Rectal smooth muscle tissue (tissue), 1 donor: ENCODE measurements around the gene MSL1.

Experiments
- H3K27ac ChIP-seq: one replicate; pipeline ENCODE4 v1.7.0; 2013; ENCODE audit warnings: low read depth, low read length, inconsistent platforms
- H3K27me3 ChIP-seq: one replicate; pipeline ENCODE4 v1.7.0; 2013; ENCODE audit warnings: low read length; ENCODE audit not compliant: control insufficient read depth, insufficient read depth
- H3K36me3 ChIP-seq: one replicate; pipeline ENCODE4 v1.7.0; 2013; ENCODE audit warnings: low read length; ENCODE audit not compliant: control insufficient read depth, insufficient read depth
- H3K4me1 ChIP-seq: one replicate; pipeline ENCODE4 v1.7.0; 2013; ENCODE audit warnings: low read length; ENCODE audit not compliant: control insufficient read depth, insufficient read depth
- H3K4me3 ChIP-seq: one replicate; pipeline ENCODE4 v1.7.0; 2013; ENCODE audit warnings: low read length
- H3K9ac ChIP-seq: one replicate; pipeline ENCODE4 v1.7.0; 2013; ENCODE audit warnings: low read length

MSL1 gene

DNA sequence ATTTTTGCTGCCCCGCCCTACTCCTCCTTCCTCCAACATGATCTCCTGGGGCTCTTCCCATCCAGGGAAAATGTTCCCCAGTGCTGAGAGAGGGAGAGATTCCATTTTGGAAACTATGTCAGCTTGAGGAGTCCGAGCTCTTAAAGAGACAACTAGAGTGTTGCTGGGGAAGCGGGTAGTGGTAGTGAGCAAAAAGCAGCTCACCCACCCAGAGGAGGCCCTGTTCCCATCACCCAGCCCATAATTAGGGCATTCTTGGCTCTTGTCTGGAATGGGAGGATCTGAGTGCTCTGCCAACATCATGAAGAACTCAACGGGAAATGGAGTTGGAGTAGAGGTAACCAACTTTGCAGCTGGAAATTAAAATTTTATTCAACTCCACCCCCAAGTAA, 9.1 kb upstream of the MSL1 start:
- Histone ChIP-seq H3K27me3 (no peaks in the 10 kb centered on the region), H3K4me1 (peaks cover 54% of the 10 kb centered on the region), H3K36me3 (no peaks in the 10 kb centered on the region), H3K9ac (no peak overlapping the region), H3K4me3 (peak overlapping the region; percentile 1), H3K27ac (peak overlapping the region; percentile 94)

DNA sequence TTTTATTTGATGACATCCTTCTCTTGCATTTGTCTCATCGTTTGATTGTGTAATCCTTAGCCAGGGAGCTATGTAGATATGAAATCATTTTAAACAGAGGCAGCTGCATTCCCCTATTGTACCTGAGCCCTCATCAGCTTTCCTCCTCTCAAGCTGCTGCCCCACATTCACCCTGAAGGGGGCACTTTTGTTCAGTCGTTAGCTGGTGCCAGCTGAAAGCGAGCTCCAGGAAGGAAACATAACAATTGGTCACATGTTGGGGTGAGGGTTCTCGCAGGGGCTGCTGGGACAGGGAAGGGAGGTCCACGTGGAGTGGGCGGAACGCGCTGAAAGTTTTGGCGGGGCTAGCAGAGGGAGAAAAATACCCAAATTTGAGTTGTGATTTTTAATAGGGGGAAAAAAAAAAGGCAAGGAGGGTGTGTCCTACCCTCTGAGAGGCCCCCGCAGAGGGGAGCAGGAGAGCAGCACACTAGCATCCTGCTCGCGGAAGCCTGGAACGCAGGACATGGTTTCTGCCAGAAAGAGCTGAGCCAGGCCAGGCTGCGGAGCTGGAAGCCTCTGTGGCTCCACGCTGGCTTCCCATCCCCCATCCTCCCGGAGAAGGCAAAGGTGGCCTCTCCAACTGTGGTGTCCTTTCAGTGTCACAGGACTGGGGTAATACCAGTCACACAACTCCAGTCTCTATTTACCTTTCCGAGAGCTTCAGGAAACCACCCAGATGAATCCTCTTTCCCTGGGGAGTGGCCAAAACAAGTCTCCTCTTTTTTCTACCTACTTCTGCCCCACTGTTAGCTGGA, 8.5 kb upstream of the MSL1 start:
- no peak overlapping the region for H3K9ac ChIP-seq
- no peaks in the 10 kb centered on the region for H3K36me3 ChIP-seq
- peak overlapping the region; percentile 60 for H3K4me3 ChIP-seq
- peak overlapping the region; percentile 94 for H3K27ac ChIP-seq
- no peaks in the 10 kb centered on the region for H3K27me3 ChIP-seq
- peaks cover 50% of the 10 kb centered on the region for H3K4me1 ChIP-seq

DNA sequence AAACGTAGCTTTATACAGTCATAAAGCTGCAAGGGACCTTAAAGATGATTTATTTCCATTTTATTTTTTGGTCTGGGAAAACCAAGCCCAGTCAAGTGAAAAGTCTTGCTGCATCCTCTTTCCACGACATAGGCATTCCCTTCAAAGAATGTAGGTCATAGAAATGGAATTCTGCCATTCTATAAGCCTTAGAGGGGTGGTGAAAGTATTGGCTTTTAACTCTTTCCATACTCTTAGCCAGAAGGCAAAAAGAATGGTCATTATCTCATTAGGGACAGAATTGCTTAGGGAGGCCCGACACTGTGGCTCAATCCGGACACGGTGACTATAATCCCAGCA, 7.9 kb upstream of the MSL1 start:
- Histone ChIP-seq H3K4me1 (peaks cover 49% of the 10 kb centered on the region), H3K36me3 (no peaks in the 10 kb centered on the region), H3K9ac (no peak overlapping the region), H3K27ac (peak overlapping the region; percentile 94), H3K27me3 (no peaks in the 10 kb centered on the region), H3K4me3 (peak overlapping the region; percentile 60)

DNA sequence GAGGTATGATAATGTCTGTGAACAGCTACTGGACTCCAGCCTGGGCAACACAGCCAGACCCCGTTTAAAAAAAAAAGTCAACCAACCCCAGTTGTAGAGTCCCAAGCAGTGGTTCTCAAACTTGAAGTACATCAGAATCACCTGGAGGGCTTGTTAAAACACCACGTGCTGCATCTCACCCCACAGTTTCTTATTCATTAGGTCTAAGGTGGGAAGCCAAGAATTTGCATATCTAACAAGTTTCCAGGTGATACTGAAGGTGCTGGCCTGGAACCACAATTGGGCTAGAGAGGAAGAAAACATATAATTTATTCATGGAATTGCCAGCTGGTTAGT, 6.7 kb upstream of the MSL1 start:
- Histone ChIP-seq H3K27me3 (no peaks in the 10 kb centered on the region), H3K4me1 (peaks cover 38% of the 10 kb centered on the region), H3K4me3 (no peak overlapping the region), H3K36me3 (no peaks in the 10 kb centered on the region), H3K9ac (no peak overlapping the region), H3K27ac (no peak overlapping the region)

DNA sequence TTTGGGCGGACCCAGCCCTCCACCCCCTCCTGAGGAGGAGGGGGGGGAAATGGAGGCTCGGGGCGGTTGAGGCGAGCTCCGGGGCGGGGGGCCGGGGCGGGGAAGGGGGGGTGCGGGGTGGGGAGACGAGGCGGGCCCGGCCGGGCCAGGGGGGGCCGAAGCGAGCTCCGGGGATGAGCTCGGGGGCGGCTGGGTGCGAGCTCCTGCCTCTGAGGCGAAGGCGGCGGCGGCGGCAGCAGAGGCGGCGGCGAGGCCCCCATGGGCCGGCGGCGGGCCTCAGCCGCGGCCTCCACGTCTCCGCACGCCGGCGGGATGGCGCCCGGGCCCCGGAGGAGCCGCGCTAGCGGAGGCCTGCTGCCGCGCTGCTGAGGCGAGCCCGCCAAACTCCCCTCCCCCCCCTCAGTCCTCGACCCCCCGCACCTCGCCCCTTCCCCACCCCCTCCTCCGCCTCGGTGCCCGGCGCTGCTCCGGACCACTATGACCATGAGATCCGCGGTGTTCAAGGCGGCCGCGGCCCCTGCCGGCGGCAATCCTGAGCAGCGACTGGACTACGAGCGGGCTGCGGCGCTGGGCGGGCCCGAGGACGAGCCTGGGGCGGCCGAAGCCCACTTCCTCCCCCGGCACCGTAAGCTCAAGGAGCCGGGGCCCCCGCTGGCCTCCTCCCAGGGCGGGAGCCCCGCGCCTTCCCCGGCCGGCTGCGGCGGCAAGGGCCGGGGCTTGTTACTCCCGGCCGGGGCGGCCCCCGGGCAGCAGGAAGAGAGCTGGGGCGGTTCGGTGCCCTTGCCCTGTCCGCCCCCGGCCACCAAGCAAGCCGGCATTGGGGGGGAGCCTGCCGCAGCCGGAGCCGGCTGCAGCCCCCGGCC, 596 bp downstream of the MSL1 start:
- Histone ChIP-seq H3K4me3 (peak overlapping the region; percentile 92), H3K9ac (peak overlapping the region; percentile 50), H3K4me1 (peaks cover 9% of the 10 kb centered on the region)

DNA sequence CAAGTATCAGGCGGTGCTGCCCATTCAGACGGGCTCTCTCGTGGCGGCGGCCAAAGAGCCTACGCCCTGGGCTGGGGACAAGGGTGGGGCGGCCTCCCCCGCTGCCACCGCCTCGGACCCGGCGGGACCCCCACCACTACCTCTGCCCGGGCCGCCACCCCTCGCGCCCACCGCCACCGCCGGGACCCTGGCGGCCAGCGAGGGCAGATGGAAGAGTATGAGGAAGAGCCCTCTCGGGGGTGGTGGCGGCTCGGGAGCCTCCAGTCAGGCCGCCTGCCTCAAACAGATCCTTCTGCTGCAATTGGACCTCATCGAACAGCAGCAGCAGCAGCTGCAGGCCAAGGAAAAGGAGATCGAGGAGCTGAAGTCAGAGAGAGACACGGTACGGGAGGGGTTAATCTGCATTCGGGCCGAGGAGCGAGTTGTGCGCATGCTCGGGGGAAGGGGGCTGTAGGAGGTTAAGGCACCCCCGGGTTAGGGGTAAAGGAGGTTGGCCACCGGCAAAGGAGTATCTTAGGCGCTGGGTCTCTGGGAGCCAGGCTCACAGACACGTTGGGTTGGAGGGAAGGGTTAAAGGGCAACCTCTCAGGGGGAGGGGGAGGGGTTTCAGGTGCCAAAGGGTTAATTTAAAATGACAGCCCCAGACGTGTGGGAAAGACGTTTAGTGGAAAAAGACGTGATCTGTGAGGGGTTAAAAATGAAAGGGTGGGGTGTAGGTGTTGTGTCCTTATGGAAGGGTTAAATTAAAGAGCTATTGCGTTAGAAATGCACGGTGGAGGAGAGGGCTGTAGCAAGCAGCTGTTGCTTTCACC, 1.4 kb downstream of the MSL1 start:
- peaks cover 9% of the 10 kb centered on the region for H3K4me1 ChIP-seq
- peak overlapping the region; percentile 50 for H3K9ac ChIP-seq
- peaks cover 11% of the 10 kb centered on the region for H3K36me3 ChIP-seq
- peak overlapping the region; percentile 94 for H3K27ac ChIP-seq
- H3K27me3 ChIP-seq, result no peaks in the 10 kb centered on the region
- H3K4me3 ChIP-seq, result peak overlapping the region; percentile 92

More for the DNA sequence above, 596 bp downstream of the MSL1 start:
- no peaks in the 10 kb centered on the region for H3K27me3 ChIP-seq
- peaks cover 9% of the 10 kb centered on the region for H3K36me3 ChIP-seq
- H3K27ac ChIP-seq, result peak overlapping the region; percentile 94

DNA sequence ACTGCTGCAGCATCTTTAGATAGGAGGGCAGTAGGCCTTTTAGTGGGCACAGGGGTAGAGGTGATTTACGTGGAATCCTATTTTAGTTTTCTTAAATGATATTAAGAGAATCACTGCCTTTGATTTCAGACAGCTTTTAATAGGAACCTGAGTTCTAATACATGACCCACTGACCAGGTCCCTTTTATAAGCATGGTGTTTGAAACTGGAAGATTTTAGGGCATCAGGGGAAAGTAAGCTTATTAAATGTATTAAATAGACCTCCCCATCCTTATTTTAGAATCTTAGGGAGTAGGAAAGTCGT, 2.0 kb downstream of the MSL1 start:
- peaks cover 9% of the 10 kb centered on the region for H3K4me1 ChIP-seq

DNA sequence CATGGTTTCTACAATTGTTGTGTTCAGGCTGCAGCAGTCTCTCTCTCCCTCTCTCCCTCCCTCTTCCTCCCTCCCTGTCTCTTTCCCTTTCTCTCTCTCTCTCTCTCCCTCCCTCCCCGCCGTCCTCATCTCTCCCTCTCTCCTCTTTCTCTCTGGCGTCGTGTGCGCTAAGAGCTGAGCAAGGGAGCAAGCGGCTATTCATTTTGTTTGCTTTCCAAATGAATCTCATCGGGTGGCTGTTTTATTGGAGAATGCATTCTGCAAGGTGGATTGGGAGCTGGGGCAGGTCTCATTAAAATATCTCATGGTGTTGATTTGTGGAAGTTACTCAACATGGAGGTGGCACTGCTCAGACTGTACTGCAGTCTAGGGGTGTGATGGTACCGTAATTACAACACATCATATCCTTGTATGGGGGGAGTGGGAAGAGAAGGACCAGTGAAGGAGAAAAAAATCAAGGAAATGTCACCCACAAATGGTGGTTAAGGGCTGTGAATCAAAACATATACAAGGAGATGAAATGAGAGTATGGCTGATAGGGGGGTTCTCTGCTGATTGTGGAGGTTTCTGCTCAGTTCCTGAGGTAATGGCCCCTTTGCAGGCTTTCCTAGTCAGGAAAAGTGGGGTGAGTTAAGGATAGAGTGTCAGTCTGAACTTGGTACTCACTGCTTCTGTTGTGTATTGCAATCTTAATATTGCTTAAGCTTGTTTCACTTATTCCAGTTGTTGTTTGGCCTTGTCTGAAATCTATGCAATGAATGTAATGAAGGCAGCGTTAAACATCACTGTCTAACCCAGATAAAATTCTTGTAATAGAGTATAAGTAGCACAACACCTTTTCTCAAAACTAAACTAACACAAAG, 2.7 kb downstream of the MSL1 start:
- Histone ChIP-seq H3K27me3 (no peaks in the 10 kb centered on the region), H3K27ac (peak overlapping the region; percentile 60), H3K9ac (no peak overlapping the region)

More for the DNA sequence above, 2.0 kb downstream of the MSL1 start:
- no peaks in the 10 kb centered on the region for H3K27me3 ChIP-seq
- H3K9ac ChIP-seq, result peak overlapping the region; percentile 50
- H3K4me3 ChIP-seq, result peak overlapping the region; percentile 92
- H3K27ac ChIP-seq, result peak overlapping the region; percentile 94
- H3K36me3 ChIP-seq, result peaks cover 11% of the 10 kb centered on the region

DNA sequence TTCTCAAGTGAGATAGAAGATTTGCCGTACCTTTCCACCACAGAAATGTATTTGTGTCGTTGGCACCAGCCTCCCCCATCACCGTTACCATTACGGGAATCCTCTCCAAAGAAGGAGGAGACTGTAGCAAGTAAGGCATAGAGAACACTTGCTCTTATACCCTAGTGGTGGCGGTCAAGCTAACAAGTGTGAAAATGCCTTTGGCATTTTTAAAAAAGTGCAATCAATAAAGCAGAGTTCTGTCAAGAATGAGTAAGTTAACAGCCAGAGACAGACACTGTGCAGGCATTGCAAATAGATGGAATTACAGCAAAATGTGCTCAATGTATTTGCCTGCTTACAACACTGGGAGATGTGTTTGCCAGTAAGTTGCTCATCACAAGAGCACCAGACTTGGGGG, 7.7 kb downstream of the MSL1 start:
- Histone ChIP-seq H3K36me3 (peaks cover 46% of the 10 kb centered on the region), H3K4me1 (peaks cover 4% of the 10 kb centered on the region), H3K4me3 (no peak overlapping the region), H3K27ac (no peak overlapping the region), H3K9ac (no peak overlapping the region), H3K27me3 (no peaks in the 10 kb centered on the region)

More for the DNA sequence above, 2.7 kb downstream of the MSL1 start:
- Histone ChIP-seq H3K4me1 (peaks cover 9% of the 10 kb centered on the region), H3K36me3 (peaks cover 14% of the 10 kb centered on the region), H3K4me3 (peak overlapping the region; percentile 92)

DNA sequence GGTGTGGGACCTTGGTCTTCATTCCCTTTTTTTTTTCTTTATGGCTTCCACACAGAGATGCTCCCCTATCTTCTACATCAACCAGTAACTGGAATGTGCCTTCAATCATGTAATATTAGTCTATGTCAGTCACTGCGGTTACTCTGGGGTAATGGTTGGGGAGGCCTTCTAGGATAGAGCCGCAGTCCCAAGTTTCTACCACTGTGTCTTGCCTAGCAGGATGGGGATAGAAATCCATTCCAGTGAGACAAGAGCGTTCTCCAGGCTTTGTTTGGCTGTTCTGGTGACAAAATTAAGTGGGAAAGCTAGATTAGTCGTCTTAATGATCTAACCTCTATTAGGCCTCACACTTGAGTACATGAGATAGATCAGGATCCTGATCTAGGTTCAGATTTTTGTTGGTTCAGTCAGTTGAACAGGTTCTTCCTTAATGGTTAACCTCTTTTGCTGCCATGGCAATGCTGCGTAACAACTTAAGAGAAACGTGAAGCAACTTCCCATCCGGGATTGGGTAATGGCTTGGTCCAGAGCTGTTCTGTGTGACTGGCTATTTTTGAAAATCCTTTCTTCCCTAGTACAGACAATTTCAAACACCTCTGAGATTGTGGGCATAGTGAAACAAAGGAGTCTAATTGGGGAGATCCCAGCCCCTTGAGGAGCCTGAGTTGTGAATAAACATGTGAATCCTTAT, 8.7 kb downstream of the MSL1 start:
- Histone ChIP-seq H3K9ac (no peak overlapping the region), H3K4me3 (no peak overlapping the region), H3K27me3 (no peaks in the 10 kb centered on the region), H3K36me3 (peaks cover 53% of the 10 kb centered on the region), H3K27ac (no peak overlapping the region), H3K4me1 (no peaks in the 10 kb centered on the region)

DNA sequence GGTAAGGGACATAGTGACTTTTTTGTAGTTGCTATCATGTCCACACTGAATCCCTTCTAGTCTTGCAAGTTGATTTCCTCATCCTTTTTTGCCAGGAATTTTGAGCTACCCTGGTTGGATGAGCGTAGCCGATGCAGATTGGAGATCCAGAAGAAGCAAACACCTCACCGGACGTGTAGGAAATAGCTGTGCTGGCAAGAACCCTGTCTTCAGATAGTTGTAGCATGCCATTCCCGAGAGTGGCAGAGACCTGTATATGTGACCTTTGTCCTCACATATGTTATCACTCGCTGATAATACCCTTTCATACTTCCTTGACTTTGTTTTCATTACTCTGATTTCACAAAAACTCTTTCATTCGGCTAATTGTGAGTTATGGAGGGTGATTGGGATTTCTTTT, 12.4 kb downstream of the MSL1 start:
- H3K4me1 ChIP-seq, result peaks cover 2% of the 10 kb centered on the region
- H3K36me3 ChIP-seq, result peaks cover 50% of the 10 kb centered on the region
- no peak overlapping the region for H3K27ac ChIP-seq
- H3K4me3 ChIP-seq, result no peak overlapping the region
- H3K27me3 ChIP-seq, result no peaks in the 10 kb centered on the region
- no peak overlapping the region for H3K9ac ChIP-seq
